Kidney epithelial cell (primary cell): ENCODE data around the gene ZCCHC14. TPM values are rescaled to one million over a fixed set of nuclear protein-coding genes. Genes with fewer than 3 reads are reported as not detected.
"Not testable (repeated sequence)": the region's sequence is repeated elsewhere in the genome, so short reads cannot be mapped to it uniquely, and the experiment has no call there.

ENCODE experiments used
- DNase-seq: peaks from one replicate; pipeline ENCODE4 v3.0.0-alpha.2; 2010; ENCODE audit warnings: low read depth
- H3K27me3 ChIP-seq: 2 replicates; pipeline ENCODE4 v1.6.0; 2011; ENCODE audit warnings: low read length; ENCODE audit not compliant: control insufficient read depth, insufficient read depth
- H3K36me3 ChIP-seq: 2 replicates; pipeline ENCODE4 v1.5.1; 2011; ENCODE audit warnings: low read length; ENCODE audit not compliant: control insufficient read depth, insufficient read depth
- H3K4me3 ChIP-seq: 2 replicates; pipeline ENCODE4 v1.5.1; 2011; ENCODE audit warnings: low read depth, mild to moderate bottlenecking, control low read depth, low read length
- CTCF ChIP-seq: IDR thresholded peaks from 2 replicates; pipeline ENCODE4 v1.5.1; 2011; ENCODE audit warnings: mild to moderate bottlenecking, moderate library complexity, low read length, control low read depth, inconsistent platforms; ENCODE audit not compliant: insufficient read depth, poor library complexity, severe bottlenecking
- total RNA-seq: library from RNA; depleted of rRNA; stranded (reverse); fragments of >200 nt; gene quantifications from 2 replicates; pipeline ENCODE4 v1.2.3, GENCODE V29; 2015

ZCCHC14 gene
- total RNA-seq, 1 donor from 2014 or later = 34.6 TPM

DNA sequence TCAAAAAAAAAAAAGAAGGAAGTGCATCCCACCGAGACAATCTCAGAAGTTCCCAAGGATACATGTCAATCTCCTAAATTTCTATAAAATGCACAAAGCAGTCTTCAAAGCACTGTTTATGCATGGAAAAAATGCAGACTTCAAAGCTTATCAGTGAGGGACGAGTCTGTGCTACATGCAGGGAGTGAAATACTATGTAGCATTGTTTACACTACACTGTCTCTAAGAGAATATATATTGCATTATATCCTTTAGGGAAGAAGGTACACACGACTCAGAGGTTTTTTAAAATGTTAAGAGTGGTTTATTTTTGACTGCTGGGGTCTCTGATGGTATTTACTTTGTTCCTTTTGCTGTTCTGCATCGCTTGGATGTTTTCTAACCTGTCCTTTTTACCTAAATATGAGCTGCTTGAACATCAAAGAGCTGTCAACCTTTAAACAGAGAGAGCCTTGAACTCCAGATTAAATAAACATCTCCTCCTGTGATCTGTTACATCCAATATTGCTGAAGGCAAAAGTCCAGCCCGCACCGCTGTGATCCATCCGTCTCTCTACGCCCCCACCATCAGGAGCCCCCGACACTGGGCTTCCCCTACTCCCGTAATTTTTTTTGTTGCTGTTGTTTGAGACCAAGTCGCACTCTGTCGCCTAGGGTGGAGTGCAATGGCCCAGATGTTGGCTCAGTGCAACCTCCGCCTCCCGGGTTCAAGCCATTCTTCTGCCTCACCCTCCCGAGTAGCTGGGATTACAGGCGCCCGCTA is 110.6 kb downstream of the ZCCHC14 start:
- peak overlapping the region; percentile 77 for H3K4me3 ChIP-seq
- no peak for TF ChIP-seq CTCF
- no peak for DNase-seq
- H3K36me3 ChIP-seq = no peaks in the 10 kb centered on the region
- H3K27me3 ChIP-seq = no peaks in the 10 kb centered on the region

DNA sequence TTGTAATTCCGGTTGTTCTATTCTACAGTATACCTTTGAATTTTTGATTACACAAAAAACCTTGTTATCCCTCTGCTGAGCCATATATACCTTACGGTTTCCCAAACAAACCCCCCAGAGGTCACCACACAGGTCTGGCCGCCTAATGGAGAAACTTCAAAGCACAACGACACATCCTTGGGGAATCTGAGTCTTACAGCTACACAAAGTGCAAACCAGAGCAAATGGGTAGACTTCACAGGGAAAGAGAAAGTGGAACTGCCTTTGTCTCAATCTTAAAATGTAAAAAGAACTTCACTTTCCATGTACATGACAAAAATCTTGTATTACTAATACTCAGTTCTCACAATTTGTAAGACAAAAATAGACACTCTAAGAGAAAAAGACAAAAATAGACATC is 111.9 kb downstream of the ZCCHC14 start:
- TF ChIP-seq CTCF = no peak
- DNase-seq = no peak

GRCh38 chr16:87380403-87380802 is 112.4 kb downstream of the ZCCHC14 start:
- Histone ChIP-seq H3K4me3 (no peak overlapping the region), H3K27me3 (no peaks in the 10 kb centered on the region), H3K36me3 (no peaks in the 10 kb centered on the region)
- no peak for TF ChIP-seq CTCF
- no peak for DNase-seq

More for the DNA sequence above, 111.9 kb downstream of the ZCCHC14 start:
- H3K27me3 ChIP-seq = no peaks in the 10 kb centered on the region
- no peak overlapping the region for H3K4me3 ChIP-seq
- no peaks in the 10 kb centered on the region for H3K36me3 ChIP-seq

DNA sequence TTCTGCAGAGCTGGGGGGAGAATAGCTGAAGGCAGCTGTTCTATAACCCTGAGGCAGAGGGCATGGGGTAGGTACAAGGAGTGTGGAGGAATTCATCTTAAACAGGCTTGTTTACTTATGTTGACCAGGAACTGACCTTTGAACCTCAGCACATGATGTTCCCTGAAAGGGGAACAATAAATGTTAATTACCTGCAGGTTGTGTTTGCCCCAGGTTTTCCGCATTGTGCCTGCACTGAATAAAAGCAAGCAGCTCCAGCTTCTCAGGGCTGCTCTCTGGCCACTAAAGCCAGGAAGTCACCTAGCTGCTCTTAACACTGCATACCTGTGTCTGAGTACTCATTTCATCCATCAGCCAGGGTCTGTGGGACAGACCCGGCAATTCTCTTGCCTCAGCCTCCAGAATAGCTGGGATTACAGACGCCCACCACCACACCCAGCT is 113.5 kb downstream of the ZCCHC14 start:
- not testable (repeated sequence) for H3K36me3 ChIP-seq, H3K27me3 ChIP-seq, DNase-seq, H3K4me3 ChIP-seq

GRCh38 chr16:87376660-87377059 is 116.2 kb downstream of the ZCCHC14 start:
- Histone ChIP-seq H3K36me3 (no peaks in the 10 kb centered on the region), H3K27me3 (no peaks in the 10 kb centered on the region), H3K4me3 (no peak overlapping the region)
- no peak for DNase-seq
- no peak for TF ChIP-seq CTCF

- no peak for DNase-seq
- no peaks in the 10 kb centered on the region for H3K27me3 ChIP-seq
- H3K4me3 ChIP-seq = no peak overlapping the region
- no peak for TF ChIP-seq CTCF
- H3K36me3 ChIP-seq = no peaks in the 10 kb centered on the region
Observed at GRCh38 chr16:87375426-87376135, 117.2 kb downstream of the ZCCHC14 start.
